ENCODE measurements around the gene ZBTB49.
"Not testable (repeated sequence)": the region's sequence is repeated elsewhere in the genome, so short reads cannot be mapped to it uniquely, and the experiment has no call there.

ZBTB49 gene

GRCh38 chr4:4323705-4324534, 33.9 kb downstream of the ZBTB49 start:
- no peak for DNase-seq (ENCODE audit: low read depth in 2 of 2)

DNA sequence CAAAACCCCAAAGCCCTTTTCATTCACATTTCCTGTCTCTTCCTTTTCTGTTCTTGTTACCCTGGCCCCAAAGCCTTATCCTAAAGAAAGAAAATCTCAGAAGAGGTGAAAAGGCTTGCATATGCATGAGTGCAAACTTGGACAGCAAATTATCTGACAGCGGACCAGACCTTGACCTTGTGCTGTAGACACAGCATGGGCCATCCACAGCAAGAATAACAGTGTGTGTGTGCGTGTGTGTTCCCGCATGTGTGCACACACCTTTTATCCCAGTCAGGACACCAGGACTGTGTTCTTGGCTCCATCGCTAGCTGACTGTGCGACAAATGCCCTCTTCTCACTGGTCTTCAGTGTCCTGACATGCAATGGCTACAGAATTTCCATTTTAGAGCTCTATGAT, 35.3 kb downstream of the ZBTB49 start:
- DNase-seq (ENCODE audit: low read depth in 2 of 2): no peak

DNA sequence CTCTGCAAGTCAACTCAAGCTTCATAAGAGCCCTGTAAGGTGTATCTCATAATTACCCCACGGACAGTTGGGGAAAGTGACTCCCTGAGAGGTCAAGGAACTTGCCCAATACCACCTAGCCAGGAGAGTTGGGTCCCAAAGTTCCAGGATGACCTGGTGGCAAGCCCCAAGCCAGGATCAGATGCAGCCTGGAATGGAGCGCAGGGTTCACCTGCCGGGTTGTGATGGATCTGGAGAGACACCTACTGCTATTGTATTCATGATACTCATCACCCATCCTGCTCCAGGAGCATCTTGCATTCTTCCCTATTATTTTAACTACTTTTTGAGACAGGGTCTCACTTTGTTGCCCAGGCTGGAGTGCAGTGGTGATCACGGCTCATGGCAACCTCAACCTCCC, 36.1 kb downstream of the ZBTB49 start:
- DNase-seq (ENCODE audit: low read depth in 2 of 2): no peak

DNA sequence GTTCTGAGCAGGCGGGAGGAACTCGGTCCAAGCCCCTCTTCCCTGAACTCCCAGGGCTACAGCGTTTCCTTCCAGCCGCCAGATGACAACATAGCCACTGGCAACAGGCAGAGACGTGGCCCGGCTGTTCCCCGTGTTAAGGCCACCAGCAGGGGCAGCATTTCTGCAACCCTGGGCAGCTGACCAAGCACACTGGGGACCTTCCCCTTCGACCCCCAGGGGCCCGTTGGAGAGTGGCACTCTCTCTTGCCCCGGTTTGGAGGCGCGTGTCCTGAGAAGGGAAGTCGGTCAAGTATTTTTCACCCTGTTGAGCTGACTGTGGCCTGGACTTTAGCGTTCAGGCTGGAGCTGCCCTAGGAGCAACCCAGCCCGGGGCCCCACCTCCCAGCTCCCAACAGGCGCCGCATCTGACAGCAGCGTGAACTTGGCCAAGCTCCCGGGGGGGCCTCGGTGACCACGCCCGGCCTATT, 37.6 kb downstream of the ZBTB49 start:
- DNase-seq (ENCODE audit: low read depth in 2 of 2): no peak

DNA sequence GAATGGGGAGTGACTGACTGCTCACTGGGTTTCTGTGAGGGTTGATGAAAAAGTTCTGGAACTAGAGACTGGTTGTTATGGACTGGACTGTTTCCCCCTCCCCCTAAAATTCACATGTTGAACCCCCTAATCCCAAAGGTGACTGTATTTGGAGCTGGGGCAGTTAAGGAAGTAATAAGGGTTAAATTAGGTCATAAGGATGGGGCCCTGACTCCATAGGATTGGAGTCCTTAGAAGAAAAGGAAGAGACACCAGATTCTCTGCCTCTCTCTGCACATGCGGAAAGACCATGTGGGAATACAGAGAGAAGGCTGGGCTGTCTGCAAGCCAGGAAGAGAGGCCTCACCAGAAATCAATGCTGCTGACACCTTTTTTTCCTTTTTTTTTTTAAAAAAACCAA, 38.2 kb downstream of the ZBTB49 start:
- no peak for DNase-seq (ENCODE audit: low read depth in 2 of 2)

DNA sequence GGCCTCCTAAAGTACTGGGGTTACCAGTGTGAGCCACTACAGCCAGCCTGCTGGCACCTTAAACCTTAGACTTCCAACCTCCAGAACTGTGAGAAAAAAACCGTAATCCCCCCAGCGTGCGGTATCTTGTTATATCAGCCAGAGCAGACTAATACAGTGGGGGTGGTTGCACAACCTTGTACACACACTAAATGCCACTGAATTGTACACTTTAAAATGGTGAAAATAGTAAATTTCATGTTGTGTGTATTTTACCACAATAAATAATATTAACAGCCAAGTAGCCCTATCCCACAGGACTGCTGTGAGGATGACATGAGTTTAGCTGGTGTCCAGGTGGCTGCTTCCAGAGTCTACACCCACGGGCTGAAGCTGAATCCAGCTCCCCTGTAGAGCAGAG, 38.8 kb downstream of the ZBTB49 start:
- DNase-seq (ENCODE audit: low read depth in 2 of 2): no peak

DNA sequence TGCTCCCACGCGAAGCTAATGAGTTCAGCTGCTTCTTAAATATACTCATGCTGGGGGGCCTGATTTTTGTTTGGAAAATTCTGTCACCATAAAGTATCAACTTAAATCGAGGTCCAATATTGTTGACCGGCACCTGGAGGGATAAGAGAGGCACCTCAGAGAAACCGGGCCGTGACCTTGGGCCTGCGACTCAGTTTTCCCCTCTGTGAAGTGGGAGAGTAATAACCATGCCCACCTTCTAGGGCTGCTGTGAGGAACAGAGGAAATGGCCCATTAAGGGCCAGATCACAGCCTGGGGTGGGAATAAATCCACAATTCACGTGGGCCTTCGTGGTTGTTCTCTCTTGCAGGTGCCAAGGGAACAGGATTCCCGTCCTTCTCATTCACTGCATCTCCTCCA, 39.4 kb downstream of the ZBTB49 start:
- no peak for DNase-seq (ENCODE audit: low read depth in 2 of 2)

DNA sequence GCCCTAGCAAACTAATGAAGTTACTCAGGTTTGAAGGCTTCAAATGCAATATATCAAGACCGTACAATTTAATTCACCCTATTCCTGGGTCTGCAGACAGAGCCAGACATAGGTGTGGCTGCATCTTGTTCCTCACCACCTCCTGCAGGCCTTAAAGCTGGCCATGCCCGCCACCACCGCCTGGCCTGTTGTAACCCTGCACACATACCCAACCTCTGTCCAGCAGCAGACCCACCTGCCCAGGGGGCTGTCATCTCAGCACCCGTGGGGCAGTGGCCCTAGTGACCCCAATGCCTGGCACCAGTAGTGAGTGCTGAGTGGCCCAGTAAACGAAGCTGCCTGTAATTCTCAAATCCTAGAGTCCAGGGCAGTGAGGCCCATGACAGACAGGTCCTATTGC, 40.7 kb downstream of the ZBTB49 start:
- no peak for DNase-seq (ENCODE audit: low read depth in 2 of 2)

DNA sequence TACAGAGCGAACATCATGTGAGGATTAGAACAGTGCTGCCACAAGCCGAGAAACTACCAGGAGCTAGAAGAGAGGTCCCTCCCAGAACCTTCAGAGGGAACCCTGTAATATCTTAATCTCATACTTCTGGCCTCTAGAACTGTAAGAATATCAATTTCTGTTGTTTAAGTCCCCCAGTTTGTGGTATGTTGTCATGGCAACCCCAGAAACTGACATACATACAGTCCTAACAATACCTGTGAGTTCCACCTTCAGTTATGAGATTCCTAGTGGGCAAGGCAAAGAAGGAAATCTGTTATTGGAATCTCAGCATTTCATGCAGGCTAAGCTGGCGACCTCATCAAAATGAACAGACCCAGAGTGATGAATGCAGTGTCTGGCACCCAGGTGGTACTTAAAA, 42.5 kb downstream of the ZBTB49 start:
- DNase-seq (ENCODE audit: low read depth in 2 of 2): no peak

- peak; percentile 42 to 47 for DNase-seq (ENCODE audit: low read depth in 2 of 2)
Observed at GRCh38 chr4:4333265-4333706, 43.2 kb downstream of the ZBTB49 start.

DNA sequence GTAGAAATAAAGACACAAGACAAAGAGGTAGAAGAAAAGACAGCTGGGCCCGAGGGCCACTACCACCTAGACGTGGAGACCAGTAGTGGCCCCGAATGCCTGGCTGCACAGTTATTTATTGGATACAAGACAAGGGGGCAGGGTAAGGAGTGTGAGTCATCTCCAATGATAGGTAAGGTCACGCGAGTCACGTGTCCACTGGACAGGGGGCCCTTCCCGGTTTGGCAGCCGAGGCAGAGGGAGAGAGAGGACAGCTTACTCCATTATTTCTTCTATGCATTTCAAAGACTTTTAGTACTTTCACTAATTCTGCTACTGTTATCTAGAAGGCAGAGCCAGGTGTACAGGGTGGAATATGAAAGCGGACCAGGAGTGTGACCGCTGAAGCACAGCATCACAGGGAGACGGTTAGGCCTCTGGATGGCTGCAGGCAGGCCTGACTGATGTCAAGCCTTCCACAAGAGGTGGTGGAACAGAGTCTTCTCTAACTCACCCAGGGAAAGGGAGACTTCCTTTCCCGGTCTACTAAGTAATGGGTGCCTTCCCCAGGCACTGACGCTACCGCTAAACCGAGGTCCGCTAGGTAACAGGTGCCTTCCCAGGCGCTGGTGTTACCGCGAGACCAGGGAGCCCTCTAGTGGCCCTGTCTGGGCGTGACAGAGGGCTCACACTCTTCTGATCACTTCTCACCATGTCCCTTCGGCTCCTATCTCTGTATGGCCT, 44.9 kb downstream of the ZBTB49 start:
- DNase-seq (ENCODE audit: low read depth in 2 of 2): no peak

DNA sequence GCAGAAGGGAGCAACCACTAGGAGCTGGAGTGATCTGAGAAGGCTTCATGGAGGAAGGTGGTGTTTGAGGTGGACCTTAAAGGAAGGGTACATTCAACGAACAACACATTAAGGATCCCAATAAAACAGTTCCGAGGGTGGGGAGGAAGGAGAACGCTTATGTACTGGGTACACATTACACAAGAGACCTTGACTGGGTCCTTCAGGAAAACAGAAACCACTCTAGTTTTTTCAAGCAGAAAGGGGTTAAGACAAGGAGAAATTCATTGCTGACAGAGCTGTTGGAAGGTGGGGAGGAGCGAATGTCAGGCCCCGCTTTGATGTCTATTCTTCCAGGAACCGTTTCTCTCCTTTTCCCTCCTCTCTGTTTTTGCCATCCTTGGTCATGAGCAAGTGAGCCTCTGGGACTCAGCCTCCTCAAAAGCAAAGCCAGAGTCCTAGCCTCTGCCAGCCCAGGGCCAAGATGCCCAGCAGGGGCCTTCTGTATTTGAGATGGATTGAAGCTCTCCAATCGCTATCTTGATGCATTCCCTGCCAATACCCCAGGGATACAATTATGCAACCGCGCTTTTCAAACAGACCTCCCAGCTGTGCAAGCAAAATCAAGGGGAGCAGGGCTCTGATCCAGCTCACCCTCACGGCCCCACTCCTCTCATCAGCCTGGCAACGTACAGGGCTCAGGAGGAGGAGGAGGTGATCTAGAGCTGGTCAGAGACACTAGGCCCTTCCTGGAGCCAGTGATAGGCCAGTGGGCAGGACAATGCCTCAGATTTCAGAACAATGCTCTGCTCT, 48.4 kb downstream of the ZBTB49 start:
- DNase-seq (ENCODE audit: low read depth in 2 of 2): no peak

GRCh38 chr4:4339504-4340085, 49.5 kb downstream of the ZBTB49 start:
- no peak for DNase-seq (ENCODE audit: low read depth in 2 of 2)

DNA sequence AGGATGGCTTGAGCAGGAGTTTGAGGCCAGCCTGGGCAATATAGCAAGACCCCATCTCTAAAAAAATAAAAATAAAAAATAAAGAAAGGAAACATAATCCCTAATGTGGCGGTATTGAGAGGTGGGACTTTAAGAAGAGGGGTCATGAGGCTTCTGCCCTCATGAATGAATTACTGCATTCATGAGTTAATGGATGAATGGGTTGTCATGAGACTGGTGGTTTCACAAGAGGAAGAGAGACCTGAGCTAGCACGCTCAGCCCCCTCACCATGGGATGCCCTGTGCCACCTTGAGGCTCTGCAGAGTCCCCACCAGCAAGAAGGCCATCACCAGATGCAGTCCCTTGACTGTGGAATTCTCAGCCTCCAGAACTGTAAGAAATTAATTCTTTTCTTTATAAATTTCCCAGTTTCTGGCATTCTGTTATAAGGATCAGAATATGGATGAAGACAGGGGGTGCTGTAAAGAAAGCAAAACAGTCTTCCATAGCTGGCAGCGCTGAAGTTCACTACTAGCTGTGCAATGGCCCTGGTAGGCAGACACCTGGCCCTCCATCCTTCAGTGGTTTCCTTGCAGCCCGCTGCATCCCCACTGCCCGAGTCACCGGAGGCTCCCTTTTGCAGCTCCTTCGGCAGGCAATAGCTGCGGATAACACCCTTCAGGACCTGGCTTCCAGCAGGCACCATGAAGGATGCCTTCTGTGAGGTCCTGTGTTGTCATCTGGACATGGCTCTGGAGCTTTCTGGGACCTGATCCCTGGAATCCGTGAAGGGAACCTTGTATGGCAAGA, 52.0 kb downstream of the ZBTB49 start:
- no peak for DNase-seq (ENCODE audit: low read depth in 2 of 2)

- DNase-seq (ENCODE audit: low read depth in 2 of 2): no peak
Observed at GRCh38 chr4:4343038-4343437, 53.0 kb downstream of the ZBTB49 start.

DNA sequence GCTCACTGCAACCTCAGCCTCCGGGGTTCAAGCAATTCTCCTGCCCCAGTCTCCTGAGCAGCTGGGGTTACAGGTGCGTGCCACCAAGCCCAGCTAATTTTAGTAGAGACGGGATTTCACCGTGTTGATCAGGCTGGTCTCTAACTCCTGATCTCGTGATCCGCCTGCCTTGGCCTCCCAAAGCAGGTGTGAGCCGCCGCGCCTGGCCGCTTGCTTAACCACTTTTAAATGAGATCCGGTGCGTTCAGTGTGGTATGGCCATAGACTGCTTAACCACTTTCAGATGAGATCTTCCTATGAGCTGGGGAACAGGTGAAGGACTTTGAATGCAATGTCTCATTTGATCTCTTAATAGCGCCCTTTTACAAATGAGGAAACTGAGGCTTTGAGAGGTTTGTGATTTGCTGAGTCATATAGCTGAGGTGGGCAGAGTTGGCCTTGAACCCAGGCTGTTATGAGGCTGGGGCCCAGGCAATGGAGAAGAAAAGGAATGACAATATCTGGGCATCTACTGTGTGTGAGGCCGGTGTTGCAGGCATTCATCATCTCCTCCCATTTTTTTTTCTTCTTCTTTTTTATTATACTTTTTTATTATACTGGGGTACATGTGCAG, 55.0 kb downstream of the ZBTB49 start:
- no peak for DNase-seq (ENCODE audit: low read depth in 2 of 2)

- DNase-seq (ENCODE audit: low read depth in 2 of 2): no peak
Observed at GRCh38 chr4:4347585-4347984, 57.5 kb downstream of the ZBTB49 start.

DNA sequence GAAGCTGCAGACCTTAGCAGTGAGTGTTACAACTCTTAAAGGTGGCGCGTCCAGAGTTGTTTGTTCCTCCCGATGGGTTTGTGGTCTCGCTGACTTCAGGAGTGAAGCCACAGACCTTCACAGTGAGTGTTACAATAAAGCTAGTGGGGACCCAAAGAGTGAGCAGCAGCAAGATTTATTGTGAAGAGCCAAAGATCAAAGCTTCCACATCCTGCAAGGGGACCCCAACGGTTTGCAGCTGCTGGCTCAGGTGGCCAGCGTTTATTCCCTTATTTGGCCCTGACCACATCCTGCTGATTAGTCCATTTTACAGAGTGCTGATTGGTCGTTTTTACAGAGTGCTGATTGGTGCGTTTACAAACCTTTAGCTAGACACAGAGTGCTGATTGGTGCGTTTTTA, 58.5 kb downstream of the ZBTB49 start:
- not testable (repeated sequence) for DNase-seq (ENCODE audit: low read depth in 2 of 2)

DNA sequence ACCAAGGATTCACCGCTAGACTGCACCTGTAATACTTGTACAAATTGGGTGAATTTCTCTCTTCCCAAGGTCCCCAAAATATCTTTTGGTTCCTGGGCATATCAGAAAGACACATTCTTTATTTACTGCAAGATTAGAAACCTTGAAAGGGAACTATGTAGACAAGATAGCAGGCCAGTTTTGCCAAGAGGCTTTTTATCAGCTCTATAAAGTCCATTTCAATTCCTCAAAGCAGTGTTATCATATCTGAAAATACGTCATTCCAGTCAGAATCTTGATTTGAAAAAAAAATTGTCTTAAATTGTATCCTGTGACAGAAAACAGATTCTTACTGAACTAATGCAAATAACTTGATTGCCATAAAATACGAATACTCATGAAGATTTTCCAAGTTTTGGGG, 59.8 kb downstream of the ZBTB49 start:
- no peak for DNase-seq (ENCODE audit: low read depth in 2 of 2)

- DNase-seq (ENCODE audit: low read depth in 2 of 2): no peak
Observed at GRCh38 chr4:4350909-4351308, 60.9 kb downstream of the ZBTB49 start.

DNA sequence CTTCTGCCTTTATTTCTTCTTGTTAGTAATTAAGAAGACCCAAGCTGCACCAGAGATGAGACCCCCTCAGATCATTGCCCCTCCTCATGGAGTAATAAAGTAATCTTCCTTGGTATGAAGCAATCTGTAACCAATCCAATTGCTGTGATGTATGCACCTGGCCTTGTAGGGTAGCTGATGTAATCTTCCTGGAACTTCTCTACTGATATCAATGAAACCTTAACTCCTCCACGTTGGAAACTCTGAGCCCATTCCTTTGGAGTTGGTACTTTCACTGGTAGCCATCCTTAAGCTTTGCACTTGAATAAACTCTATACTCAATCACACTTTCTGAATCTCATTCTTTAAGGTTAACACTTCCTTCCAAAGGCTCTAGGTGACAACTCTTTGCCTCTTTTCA, 65.3 kb downstream of the ZBTB49 start:
- no peak for DNase-seq (ENCODE audit: low read depth in 2 of 2)
